HG03159 (cell line): ENCODE data around the gene KY.

Experiments used
- ATAC-seq: cut with Tn5 transposase; IDR thresholded peaks from one replicate; pipeline ENCODE4 v1.9.1; 2021; ENCODE audit warnings: mild to moderate bottlenecking, moderate library complexity; ENCODE audit not compliant: unreplicated experiment

KY gene

DNA sequence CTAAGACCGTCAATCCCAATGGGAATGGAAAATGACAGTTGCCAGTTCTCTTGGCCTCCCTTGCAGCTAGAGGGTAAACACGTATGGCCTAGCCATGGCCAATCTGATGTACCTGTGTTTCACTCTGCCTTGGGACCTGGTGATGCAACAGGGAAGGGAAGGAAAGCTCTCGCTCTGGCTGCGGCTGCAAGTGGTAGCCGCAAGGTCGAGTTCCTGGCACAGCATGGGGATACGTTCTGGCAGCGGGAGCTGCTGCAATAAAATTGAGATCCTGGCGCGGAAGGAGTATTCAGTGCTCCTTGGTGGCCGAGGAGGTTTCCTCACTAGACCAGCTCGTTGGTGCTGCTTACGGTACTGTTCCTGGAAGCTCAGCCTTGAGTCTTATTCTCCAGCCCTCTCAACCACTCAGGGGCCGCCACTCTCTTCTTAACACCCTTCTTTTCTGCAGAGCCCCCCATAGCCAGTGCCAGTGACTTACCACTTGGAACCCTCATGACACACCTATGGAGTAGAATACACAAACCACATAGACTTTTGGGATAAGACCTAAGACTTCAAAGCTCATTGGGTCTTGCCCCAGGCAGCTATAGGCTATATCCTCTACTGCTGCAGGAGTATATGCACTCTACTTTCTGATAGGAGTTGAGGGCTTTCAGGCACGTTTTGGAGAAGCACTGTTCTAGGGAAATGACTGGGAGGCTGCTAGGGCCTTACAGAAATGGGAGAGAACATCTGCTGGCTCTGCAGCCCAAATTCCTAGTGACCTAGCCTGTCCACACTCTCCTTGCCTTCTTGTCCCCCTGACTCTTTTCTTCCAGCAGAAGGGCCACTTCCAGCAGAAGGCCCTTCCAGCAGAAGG is 2.7 kb downstream of the KY start:
- ATAC-seq: no peak

DNA sequence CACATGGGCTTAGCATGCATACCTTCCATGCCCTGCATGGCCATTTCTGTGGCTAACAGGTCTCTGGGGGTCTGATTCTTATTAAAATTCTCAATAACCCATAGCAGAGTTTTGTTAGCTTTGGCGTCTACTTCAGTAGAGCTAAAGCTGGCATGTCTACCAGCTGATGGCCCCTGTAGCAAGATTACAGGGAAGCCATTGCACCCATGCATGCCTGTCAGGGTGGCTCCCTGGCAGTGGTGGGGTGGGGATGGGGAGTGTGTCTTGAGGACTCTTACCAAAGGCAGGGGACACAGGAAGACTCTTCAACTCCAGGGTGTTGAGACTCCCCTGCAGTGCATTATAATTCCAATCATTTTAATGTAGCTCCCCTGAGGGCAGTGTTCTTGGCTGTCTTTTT is 4.7 kb downstream of the KY start:
- no peak for ATAC-seq

DNA sequence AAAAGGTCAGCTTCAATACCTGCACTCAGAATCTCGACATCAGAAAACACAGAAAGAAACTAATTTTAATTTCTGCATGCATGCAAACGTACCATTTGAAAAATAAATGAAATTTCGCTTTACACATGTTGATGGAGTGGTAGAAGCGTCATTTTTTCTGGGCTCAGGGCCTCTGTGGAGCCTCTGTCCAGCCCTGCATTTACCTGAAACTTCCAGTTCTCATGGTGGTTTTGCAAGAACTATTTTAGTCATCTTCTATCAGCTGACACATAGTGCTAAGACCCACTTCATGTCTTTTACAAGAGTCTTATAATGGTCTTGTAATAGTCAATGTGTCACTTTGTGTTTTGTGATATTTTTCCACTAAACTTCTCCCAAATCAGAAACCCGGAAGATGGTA is 5.3 kb downstream of the KY start:
- ATAC-seq: no peak

DNA sequence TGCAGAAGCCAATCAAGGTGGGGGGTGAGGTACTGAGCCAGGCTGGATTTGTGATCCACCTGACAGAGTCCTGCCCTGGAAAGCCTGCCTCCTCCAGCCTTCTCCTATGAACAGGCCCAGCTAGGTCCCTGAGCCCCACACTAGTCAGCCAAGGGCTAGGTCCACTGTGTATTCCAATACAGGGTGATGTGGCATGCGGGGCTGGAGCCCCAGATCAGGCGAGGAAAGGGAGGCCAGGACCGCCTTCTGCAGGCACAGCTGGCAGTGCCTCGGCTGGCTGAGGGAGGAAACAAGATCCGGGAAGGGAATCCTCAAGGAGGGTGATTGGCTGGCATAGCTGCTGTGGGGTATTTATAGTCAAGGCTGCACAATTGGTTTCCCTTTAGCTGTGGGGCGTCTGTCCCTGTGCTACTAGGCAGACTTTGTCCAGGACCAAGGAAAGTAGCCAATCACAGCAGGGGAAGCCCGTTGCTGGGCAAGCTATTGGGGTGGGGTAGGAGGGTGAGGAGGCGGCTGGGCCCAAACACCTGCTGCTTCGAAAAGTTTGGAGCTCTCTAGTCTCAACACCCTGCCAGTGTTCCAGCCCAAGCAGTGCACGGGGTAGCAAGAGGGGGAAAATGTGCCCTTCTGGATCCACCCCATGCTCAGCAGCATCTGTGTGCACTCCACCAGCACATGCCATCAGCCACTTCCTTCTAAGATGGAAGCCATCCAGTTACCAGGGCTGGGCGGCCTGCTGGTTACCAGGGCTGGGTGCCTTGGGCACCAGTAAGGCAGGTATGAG is 5.9 kb downstream of the KY start:
- no peak for ATAC-seq

DNA sequence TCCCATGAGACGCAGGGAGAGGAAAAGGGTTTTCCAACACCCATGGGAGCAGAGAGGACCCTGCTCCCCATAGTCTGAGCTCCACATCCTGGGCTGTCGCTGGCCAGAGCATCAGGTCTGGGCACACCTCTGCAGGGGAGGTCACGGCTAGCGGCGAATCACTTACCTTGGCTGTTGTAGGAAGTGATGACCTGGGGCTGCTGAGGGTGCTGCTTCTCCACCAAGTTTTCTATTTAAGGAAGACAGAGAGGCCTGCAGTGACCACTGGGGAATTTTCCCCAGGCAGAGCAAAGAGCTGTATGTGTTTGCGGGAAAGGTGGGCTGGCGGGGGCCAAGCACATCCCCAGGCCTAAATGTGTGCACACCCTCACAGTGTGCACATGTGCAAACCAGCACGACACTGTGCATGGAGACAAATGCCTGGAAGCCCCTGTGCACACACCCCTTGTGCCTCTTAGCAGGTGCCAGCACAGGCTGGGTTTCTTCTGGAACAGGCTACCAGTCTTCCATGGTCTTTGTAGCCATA is 7.6 kb downstream of the KY start:
- ATAC-seq: no peak

DNA sequence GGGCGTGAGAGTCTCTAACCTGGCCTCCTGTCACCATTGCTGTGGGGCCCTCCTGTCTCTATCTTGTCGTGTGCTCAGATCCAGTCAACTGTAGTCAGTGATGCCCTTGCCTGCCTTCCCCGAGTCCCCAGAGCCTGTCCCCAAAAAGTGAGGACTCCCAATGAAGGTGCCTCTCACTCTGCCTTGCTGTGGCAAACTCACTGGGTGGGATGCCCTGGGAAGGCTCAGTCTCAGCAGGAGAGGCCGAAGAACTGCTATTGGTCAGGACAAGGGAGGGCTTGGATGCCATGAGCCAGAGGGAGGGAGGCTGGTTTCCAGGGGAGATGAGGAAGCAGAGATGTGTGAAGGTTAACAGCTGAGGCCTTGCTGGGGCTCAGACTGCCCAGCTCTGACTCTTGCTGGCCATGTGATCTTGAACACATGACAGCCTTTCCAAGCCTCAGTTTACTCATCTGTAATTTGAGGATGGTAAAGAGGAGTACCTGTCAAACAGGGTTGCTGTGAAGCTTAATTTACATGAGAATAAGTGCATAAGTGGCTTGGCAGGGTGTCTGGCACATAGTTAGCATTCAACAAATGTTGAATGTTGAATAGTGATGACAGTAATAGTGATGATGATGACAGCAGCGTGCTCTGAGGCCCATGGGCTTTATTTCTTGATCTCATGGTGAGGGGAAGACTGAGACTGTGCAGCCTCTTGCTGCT is 8.2 kb downstream of the KY start:
- ATAC-seq: no peak

DNA sequence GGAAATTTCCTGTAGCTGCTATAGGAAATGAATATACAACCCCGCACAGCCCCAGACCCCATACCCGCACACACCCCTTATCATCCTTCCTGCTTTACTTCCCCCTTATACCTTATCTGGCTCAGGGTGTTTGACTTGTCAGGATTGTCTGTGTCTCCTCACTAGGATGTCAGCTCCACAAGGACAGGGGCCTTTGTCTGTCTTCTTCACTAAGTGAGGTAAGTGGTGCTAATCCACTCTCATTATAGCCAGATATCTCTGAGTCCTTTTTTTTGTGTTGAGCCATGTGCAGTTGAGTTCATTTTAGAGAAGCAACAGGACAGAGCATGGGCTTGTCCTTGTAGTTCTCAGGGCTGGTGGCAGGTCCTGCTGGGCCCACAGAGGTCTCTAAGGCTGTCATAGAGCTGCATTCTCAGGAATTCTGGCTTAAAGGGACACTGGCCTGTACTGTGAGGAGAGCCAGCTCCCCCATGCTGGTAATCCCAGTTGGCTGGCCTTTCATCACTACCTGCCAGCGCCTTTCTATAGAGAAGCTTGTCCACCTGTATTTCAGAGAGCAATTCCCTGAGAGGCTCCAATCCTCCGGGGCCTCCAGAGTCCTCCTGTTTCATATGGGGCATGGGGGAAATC is 9.0 kb downstream of the KY start:
- no peak for ATAC-seq

DNA sequence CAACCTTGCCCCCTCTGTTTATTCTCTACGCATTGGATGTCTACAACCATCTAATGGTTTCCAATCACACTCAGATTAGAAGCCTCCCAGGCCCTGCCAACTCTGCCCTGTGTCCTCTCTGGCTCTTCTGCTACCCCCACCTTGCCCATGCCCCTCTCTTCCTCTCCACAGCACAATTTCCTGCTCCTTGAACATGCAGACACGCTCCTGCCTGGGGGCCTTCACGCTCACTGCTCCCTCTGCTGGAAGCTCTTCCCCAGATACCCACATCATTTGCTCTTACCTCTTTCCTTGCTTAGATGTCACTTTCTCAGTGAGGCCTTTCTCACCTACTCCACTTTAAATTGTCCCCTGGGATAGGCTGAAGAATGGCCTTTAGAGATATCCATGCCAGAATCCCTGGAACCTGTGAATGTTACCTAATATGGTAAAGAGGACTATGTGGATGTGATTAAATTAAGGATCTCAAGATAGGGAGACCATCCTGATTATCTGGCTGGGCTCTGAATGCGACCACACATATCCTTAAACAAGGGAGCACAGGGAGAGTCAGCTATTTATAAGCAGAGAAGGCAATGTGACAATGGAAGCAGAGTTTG is 9.9 kb downstream of the KY start:
- ATAC-seq: peak; percentile 52

DNA sequence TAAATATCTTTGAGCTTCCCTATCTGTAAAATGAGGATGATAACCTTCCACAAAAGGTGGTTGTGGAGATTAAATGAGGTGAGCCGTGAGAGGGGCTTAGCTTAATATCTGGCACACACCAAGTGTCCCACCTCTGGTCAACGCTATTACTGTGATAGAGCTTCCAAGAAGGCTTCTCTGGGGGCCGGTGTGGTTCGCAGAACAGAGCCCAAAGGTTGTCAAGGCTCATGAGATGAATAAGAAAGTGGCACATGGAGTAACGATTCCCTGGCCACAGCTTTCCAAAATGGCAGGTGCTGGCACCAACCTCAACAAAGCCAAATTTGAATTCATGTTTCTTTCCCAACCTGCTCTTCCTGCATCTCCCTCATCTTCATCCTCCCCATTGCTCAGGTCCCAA is 10.4 kb downstream of the KY start:
- ATAC-seq: no peak

DNA sequence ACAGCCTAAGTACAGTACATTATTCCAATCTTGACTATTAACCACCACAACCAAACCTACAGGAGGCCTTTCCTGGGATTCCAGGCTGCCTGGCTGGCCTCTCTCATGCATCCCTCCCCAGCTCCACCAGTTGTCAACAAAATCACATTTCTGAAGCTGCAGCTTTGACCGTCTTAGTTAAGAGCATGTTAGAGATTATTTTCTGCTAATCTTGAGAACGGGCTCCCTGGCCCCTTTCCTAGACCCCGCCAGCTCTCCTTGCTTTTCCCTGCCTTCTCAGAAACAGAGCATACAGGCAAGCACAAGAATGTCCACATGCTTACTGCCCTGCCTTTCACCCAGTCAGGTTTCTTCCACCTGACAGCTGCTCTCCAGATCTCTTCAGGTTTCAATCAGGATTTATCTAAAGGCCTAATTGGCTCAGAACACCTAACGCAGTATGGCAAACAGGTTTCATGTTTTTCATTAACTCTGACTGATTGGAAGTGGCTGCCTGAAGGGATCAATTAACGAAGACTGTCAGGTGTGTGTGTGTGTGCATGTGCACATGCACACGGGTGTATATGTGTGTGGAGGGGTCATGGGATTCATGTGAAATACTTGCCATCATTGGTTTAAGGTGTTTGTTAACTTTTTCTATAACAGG is 12.3 kb downstream of the KY start:
- no peak for ATAC-seq

DNA sequence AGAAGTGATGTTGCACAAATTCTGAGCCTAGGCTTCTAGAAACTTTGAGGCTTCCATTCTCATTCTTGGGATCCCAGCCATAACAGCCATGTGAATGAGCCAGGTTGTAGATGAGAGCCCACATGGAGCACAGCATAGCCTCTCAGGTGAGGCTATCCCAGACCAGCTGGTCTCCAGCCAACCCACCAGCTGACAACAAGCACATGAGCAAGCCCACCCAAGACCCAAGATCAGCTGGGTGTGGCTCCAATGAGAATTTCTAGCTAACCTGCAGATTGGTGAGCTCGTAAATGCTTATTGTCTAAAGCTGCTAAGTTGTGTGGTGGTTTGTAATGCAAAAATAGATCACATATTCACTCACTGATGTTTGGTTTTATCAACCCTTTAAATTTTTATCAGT is 14.4 kb downstream of the KY start:
- ATAC-seq: no peak

DNA sequence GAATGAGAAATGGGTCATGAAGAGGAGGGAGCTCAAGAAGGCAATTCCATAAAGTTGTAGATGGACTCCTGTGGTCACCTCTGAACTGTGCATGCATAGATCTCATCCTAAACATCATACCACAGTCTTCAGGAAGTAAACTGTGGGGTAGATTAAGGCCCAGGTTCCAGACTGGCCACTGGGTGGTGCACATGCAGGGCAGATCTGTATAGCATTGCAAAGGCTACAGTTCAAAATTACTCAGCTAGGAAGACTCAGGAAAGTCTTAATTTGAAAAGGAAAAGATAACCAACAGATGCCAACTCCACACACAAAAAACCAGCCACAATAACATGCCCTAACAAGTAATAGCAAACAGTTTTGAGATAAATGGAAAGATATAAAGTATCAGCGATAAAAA is 20.3 kb downstream of the KY start:
- ATAC-seq: no peak

DNA sequence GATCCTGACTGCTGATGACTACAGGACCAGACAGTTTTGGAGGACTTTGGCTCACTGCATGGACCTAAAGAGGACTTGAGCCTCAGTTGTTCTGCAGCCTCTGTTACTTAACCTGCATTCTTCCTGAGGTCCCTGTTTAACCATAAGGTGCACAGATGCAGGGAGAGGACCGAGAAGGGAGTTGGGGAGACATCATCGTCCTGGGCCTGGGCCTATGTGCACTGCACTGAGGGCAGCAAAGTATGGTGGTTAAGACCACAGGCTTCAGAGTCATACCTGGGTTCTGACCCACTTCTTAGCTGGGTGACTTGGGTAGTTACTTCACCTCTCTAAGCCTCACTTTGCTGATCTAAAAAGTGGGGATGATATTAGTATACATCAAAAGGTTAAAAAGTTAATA is 21.9 kb downstream of the KY start:
- ATAC-seq: no peak

DNA sequence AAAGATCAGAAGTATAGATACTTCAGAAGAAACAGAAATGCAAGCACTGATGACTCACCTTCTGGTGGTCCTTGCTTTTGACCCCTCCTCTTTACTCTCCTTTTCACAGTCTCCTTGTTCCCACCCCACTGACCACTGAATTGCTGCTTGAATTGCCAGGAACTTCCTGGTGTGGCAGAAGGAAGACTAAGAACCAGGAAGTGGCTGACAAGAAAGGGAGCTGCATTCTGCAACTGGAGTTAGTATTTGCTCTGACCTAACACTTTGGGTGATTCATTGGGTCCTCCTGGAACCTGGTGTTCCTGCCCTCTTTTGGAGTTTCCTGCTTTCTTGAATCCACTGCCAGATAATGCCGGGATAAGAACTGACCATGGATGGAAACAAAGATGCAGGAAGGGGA is 23.0 kb downstream of the KY start:
- ATAC-seq: no peak

DNA sequence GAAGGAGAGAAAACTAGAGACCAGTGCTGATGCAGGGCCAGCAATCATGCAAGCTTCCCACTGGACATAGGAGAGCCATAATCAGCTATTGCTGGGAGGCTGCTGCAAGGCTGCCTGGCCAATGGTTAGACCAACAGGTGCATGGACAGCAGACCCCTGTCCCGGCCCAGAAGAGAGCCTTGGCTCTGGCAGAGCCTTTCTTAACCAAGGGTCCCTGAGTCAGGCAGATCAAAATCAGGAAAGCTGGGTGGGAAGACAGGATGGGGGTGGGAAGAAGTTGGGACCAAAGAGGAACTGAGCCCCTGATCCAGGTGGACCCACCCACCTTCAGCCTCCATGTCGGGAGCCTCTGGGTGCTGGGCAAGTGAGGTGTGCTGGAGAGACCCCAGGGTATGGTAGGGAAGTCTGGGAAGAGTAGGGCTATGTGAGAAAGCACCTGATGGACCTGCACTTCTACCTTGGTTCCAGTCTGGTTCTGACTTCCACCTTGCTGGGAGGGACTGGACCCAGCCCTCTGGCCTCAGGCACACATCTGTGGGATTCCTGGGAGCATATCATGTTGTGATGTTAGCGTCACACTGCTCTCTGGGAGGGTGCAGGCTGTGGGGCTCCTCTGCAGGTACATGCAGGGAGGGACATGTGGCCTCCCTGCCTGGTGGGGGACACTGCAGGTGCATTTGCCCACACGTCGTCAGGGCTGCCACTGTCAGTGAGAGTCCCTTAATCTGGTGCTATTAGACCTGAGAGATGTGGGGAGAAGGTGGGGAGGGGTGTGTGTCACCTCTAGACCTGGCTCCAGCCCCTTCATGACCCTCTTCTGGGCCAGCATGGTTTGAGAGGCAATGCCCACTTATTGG is 24.7 kb downstream of the KY start:
- ATAC-seq: no peak

DNA sequence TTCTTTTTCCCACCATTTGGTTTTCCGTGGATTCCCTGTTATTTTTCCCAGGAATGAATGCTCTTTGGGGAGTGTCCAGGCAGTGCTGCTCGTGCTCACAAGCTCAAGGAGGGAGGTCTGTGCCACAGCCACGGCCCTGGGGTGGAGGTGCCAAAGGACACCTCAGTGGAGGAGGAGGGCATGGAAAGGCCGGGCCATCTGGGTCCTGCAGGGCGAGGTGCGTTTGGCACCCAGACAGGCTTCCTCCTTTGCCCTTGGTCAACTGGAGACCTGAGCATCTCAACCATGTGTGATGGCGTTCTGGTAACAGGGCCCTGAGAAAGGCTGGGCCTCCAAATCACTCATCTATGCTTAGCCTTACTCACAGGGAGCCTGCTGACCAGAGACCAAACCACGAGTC is 25.4 kb downstream of the KY start:
- ATAC-seq: no peak

DNA sequence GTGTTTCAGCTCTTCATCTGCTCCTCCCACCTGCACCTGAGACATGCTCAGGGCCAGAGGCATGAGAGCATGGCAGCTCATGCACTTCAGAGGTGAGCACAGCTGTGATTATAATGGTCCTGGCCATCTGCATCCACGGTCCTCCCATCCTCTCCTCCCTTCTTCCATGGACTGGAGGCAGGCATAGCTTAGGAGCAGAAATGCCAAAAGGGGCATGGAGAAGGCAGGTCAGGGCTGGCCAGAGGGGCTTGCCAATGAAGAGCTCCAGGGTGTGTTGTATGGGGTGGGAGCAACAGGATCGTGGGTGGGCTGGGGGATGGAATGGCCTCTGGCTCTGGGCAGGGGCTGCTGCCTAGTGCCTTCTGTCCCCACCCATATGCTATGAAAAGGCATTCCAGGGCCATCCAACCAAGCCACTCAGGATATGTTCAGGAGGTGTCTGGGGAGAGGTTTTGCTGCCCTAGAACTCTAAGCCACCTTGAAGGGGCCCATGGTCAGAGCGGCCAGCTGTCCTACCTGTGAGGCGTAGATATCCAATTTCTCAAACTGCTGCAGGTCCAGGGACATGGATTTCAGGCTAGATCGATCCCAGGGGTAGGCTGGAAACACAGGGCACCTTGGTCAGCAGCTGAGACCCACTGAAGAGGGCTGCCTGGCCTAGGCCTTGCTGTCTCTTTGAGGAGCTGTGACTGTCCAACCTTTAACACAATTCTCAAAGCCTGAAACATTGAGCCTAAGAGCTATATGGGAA is 26.1 kb downstream of the KY start:
- ATAC-seq: no peak

DNA sequence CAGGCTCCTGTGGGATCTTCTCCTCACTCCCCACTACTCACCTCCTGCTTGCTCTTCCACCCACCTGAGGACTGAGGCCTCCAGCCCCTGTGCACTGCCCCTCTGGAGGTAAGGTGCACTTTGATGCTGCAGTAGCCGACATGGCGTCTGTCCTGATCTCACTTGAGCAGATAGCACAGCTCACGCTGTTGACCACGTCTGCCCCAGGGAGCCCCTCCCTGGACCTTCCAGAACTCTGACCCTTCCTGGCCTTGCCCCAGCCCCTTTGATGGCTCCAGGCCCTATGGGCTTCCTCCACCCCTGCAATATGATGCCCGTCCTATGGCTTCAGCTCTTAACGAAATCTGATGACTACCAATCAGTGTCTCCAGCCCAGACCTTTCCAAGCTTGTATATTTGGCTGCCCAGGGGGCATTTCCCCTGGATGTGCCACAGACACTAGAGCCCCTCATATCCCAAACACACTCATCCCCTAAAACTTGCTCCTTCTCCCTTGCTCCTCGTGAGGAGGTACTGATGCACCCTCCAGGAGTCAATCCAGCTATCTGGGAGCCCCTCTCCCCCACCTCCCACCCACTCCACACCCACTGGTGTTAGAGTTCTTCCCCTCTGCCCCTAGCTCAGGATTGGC is 27.1 kb downstream of the KY start:
- ATAC-seq: no peak
